COR-L47 (cell line): ENCODE results near the gene TMIE.
"Not testable (repeated sequence)": the region's sequence is repeated elsewhere in the genome, so short reads cannot be mapped to it uniquely, and the experiment has no call there.

Experiments
- DNase-seq: peaks from one replicate; lab custom pipeline; 2025; lab: John Stamatoyannopoulos, UW

TMIE gene

DNA sequence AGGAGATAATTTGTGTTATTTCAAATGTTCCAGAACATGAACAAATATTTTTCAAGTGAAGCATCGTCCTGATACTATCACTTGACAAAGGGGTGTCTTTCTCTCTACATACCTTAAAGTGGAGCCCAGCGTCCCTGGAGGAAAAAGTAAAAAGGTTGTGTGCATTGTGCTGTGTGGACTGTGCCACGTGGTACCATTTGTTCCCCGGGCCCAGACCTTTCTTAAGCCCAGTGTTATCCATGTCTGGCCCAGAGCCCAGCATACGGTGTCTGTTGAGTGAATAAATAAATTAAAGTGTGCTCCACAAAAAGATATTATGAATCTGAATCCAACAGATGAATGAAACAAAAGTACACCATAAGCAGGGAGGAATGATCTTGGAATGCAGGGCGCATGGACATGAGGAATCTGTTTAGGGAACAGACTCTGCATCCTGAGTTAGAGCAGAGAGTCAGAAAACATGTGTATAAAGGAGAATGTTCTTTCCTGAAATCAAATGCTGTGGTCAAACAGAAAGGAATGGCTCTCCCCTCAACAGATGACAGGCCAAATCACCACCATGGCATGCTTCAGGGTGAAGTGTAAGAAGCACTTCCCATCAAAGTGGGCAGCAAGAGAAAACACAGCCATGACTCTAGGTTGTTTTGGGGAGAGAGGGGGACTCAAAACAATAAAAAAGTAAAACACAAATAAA is 24.6 kb downstream of the TMIE start:
- DNase-seq, result no peak

DNA sequence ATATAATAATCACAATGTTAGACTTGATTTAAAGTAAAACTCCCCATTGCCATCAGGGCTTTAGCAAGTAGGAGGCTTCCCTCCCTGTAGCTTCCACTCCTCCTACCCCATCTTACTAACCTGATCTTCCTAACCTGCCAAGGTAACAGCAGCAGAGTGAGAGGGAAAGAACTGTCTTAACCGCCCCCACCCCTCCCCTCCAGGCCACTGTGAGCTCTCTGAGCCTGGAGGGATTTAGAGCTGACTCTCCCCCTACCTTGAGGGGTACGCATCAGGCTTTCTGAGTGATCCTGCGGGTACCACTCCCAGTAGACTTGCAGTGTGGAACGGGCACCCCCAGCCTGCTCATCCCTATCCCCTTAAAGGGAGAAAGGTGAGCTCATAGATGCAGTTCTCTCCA is 27.8 kb downstream of the TMIE start:
- DNase-seq, result no peak

DNA sequence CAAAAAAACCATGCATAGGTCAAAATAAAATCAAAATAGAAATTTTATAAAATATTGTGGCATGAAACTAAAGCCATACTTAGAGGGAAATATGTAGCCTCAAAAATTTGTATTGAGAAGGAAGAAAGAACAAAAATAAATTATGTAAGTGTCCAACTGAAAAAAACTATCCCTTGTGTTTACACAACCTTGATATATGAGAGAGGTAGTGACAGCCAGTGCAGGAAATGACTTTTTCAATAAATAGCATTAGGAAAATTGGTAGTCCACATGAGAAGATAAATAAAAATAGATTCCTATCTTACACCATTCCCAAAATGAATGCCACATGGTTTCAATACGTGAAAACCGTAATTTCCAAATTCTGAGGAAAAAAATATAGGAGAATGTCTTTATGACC is 29.6 kb downstream of the TMIE start:
- no peak for DNase-seq

DNA sequence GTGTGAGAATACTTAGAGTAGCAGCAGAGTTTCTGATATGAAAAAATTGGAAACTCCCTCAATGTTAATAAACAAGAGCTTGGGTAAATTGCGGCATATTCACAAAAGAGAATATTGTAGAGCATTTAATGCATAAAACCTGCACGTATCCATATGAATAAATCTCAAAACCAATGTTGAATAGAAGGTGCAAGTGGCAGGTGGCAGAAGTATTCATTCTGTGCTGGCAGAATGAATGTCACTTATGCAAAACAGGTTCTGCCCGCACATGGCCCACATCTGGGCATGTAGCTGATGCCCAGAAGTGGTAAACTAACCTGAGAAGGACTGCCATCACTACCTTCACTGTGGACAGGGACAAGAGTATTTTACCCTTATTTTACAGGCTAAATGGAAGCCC is 30.6 kb downstream of the TMIE start:
- DNase-seq, result no peak

DNA sequence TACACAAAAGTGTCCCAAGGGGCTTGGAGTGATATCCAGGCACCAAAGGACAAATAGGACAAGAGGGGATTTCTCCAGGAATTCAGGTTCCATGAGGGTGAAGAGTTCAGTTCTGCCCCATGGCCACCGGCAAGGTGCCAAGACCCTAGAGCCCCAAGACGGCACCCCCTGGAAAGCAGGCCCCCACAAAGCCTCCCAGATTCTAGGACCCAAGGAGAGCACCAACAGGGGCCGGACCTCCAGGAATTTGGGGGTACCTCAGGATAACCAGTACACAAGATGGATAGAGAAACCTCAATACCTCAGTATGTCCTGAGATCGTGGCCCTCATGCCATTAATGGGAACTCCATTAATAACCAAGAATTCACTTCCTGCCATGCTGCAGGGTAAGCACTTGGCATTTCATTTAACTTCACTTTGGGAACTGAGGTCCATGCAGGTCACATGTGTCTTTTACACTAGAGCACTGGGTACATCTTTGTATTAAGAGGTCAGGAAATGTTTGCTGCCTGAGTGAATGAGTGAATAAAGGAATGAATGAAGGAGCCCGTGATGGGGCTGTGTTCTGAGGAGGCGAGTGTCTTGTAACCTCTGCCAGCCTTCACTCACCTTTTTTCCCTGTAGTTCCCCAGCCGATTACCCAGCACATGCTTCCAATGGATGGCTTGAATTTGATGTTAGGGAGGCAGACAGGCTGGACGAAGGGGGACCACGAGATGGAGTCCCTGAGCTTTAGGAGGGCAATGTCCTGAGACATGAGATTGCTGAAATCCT is 32.0 kb downstream of the TMIE start:
- DNase-seq, result no peak

DNA sequence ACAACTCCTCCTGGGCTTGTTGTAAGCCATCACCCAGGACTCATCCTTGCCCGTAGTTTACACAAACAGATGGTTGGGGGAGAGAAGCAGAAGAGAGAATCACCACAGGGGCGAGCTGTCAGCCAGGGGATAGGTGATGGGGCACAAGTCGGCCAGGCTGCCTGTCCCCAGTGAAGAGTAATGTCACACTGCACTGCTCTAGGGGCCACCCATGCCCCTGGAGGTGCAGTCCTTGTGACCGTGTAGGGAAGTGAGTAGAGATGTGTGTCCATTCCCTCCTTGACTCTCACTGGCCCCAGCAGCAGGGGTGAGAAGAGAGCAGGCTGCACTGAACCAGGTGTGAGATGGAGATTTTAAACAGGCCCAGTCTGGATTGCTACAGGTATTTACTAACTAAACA is 33.6 kb downstream of the TMIE start:
- DNase-seq, result no peak

DNA sequence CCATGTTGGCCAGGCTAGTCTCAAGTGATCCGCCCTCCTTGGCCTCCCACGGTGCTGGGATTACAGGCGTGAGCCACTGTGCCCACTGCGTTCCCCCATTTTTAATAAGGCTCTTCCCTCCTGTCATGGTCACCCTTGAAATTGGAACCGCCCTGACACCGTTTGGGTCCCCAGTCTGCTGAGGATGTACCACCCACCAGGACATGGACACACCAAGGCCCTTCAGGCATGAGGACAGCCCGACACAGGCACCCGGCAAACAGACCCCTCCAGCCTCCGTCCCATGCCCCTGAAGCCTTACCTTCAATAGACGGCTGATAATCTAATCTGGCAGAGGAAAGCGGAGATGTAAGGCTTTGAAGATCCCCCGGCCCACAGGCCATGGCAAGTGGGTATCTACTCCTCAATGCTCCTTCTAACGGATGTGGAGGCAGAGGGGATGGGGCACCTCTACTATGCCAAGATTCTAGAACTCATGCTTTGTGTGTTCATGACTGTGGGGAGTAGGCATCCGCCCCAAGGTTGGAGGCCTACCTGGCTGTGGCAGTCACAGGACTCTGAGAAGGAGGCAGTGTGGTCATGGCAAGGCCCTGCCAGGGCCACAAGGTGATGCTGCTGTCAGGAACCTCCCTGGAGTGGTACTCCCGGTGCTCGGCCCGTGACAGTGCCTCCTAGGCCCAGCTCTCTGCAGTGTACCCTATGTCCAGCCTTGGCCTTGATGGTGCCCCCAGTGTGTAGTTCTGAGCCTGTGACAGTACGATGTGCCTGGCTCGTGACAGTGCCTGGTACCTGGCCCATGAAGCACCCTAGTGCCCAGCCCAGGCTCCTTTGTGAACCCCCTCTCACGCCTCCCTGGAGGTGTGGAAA is 35.0 kb downstream of the TMIE start:
- DNase-seq, result no peak

DNA sequence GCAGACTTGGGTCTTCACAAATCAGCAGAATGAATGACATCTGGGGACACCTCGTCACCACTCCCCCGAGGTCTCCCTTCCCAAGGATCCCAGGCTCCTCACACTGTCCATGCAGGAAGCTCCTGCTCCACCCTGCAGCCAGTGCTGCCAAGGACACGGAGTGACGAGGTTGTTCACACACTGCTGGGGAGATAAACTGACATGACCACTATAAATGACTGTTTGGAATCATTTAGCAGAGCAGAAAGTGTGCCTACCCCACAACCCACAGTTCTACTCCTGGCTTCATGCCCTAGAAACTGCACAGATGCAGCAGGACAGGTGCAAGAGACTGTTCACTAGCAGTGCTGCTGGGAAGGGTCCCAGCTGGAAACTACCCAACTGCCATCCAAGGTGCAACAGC is 36.1 kb downstream of the TMIE start:
- peak; percentile 19 for DNase-seq

DNA sequence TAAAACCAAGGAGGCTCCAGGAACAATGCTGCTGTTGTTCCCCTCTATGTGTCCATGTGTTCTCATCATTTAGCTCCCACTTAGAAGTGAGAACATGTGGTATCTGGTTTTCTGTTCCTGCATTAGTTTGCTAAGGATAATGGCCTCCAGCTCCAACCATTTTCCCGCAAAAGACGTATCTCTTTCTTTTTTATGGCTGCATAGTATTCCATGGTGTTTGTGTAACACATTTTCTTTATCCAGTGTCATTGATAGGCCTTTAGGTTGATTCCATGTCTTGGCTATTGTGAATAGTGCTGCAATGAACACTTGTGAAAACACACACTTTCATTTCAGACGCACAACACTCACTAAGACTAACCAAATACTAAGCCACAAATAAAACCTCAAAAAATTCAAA is 38.4 kb downstream of the TMIE start:
- not testable (repeated sequence) for DNase-seq

DNA sequence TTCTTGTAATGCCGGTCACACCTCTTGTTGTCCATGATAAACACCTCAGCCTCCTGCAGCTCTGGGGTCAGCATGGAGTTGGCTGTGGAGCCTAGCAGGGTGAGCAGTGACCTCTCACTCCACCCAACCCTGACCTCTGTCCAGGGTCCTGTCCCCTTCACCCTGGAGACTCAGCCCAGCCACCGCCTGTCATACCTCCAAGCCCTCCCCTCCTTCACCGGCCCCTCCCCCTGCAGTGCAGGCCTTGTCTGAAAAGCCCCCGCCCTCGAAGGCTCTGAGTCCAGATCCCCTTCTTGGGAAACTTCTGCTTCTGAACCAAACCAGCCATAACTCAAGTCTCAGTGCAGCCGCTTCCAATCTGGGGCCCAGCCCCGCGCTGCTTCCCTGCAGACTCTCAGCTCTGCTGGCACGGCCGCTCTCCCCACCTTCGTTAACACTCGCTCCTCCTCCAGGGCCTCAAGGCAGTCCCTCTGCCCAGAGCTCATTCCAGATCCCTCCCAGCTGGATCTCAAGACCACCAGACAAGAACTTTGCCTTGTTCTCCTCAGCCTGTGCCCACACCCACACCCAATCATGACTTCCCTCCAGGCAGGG is 41.9 kb downstream of the TMIE start:
- no peak for DNase-seq

DNA sequence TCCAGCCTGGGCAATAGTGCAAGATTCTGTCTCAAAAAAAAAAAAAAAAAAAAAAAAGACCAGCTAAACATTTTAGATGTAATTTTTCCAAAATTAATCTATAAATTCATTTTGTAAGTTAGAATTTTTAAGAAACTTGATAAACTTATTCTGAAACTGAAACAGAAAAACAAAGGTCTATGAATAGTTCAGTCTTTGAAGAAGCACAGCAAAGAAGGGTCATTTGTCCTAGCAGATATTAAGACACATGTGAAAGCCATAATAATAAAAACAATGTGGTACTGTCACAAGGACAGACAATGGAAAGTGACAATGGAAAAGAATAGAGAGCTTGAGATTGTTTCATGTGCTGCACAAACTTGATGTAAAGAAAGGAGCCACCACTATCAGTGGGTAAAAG is 45.5 kb downstream of the TMIE start:
- DNase-seq, result no peak

DNA sequence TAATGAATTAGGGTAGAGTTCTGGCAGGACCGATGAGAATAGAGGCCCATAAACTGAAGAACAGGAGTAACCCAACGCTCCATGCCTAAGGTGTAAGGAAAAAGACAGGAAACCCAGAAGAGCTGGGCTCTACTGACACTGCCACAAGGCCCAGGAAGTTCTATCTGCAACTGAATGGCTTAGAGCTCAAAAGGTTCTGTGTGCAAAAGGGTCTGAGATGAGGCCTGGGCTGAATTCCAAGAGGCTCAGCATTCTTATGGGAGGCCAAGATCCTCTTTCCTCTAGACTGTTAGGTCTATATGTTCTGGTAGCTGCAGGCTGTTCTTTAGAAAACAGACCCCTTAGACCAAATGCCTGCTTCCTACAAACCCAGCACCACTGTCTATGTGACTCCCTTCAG is 47.0 kb downstream of the TMIE start:
- DNase-seq, result no peak

DNA sequence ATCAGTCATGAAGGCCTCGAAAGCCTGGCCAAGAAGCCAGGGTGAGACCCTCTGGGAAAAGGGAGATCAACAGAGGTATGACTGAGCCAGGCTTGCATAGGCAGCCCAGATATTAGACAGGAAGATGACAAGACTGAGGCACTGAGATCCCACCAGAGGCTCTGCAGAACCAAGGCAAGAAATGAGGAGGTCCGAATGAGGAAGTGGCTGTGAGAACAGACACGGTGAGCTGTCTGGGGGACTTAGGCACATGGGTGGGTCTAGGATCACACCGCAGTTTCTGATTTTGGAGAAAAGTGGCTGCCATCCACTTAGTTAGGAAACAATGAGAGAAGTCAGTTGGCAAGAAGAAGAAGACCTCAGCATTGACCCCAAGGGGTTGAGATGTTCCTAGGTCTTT is 47.9 kb downstream of the TMIE start:
- no peak for DNase-seq

DNA sequence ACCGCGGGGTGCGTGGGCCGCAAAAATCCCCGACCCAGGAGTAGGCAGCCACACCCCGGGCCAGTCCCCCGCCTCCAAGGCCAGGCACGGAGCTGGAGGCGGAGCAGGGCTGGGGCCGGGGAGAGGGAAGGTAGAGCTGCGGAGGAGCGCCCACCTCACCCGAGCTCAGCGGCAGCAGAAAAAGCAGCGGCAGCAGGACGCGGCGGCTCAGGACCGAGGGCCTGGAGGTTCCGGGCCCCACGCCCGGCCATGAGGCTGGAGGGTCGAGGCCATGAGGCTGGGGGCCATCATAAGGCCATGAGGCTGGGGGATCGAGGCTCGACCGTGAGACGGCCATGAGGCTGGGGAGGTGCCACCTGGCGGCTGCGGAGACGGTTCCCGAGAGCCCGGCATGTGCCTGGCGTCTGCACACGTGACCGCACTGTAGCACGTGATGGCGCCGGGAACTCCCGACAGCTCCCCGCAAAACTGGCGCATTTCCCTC is 49.4 kb downstream of the TMIE start:
- DNase-seq, result no peak

DNA sequence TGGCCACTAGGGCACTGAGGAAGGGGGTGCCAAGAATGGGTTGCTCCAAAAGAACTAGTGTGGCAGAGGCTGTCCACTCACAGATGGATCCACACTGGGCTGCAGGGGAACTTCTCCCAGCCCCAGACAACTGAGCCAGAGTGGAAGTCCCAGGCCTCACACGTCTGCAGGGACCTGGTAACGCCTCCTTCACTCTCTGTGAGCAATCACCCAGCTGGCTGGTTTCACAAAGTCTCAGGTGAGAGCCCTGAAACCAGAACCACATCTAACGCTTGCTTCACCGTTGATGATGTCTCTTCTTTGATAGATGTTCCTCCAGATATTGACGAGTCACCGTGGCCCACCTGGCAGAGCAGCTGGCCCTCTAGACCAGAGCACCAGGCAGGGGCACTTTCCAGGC is 51.9 kb downstream of the TMIE start:
- not testable (repeated sequence) for DNase-seq

DNA sequence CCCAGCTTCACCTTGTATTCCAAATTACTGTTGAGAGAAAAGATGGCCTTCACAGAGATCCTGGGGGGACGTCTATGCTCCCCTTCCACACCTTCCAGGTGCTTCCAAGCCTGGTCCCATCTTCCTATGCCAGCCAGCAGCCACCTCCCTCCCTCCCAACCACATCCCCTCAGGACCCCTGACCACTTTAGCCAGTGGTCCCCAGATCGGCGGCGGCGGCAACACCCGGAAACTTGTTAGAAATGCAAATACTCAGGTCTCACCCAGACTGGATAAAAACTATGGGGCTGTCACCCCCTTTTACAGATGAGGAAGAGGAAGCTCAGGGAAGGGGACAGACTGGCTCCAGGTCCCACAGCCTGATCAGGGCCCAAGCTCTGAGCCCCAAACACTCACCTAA is 54.5 kb downstream of the TMIE start:
- DNase-seq, result no peak

DNA sequence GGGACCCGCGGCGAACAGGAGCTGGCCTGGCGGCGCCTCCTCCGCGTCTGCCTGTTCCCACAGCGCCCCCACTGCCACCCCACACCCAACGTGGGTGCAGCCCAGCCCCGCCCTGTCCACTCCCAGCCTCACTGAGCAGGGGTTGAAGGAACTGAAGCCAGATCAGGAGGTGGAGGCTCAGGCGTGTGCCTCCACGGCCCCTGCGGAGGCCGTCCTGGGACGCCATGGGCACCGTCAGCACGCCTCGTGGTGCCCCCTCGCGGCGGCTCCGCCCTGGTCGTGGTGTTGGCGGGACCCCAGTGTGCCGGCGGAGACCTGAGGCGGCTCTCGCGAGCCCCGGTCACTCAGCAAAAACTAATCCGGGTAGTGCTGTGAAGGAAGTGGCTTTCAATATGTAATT is 55.5 kb downstream of the TMIE start:
- no peak for DNase-seq

DNA sequence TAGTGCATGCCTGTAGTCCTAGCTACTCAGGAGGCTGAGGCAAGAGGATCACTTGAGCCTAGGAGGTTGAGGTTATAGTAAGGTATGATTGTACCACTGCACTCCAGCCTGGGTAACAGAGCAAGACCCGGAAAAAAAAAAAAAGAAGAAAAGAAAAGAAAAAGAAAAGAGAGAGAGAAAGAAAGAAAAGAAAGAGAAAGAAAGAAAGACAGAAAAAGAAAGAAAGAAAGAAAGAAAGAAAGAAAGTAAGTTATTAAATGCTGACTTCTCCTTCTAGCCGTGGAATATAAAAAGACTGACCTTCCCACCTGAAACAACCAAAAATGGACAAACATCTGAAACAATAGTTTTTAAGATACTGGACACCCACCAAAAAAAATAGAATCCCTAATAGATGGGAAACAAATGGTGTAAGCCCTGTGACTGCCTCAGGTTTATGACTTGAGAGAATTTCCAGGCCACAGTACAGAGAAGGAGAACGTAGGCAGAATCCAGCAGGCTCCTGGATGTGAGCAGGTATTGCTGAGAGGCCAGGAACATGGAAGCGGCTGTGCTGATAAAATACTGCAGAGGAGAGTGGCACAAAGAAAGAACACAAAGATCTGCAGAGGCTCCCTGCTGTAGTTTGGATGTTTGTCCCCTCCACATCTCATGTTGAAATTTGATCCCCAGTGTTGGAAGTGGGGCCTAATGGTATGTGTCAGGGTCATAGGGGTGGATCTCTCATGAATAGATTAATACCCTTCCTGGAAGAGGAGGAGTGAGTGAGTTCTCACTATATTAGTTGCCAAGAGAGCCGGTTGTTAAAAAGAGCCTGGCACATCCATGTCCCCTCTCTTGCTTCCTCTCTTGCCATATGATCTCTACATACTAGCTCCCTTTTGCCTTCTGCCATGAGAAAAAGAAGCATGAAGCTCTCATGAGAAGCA is 58.3 kb downstream of the TMIE start:
- DNase-seq, result no peak
